Endodermal cell (in vitro differentiated cells): ENCODE data around the gene BACH2. TPM values are rescaled to one million over a fixed set of nuclear protein-coding genes. Genes with fewer than 3 reads are reported as not detected.

Experiments
- DNase-seq: peaks from one replicate; pipeline ENCODE4 v3.0.0-alpha.2; 2017
- H3K27ac ChIP-seq: 2 replicates; pipeline ENCODE4 v1.5.1; 2013; ENCODE audit warnings: mild to moderate bottlenecking, low read depth, low read length, moderate library complexity
- H3K27me3 ChIP-seq: 2 replicates; pipeline ENCODE4 v1.6.1; 2013; ENCODE audit warnings: mild to moderate bottlenecking, low read length, moderate library complexity; ENCODE audit not compliant: insufficient read depth, control insufficient read depth, poor library complexity, severe bottlenecking
- H3K36me3 ChIP-seq: 2 replicates; pipeline ENCODE4 v1.7.0; 2013; ENCODE audit warnings: mild to moderate bottlenecking, low read length, moderate library complexity; ENCODE audit not compliant: control insufficient read depth, insufficient read depth
- H3K4me1 ChIP-seq: one replicate; pipeline ENCODE4 v1.7.0; 2013; ENCODE audit warnings: low read length; ENCODE audit not compliant: control insufficient read depth, insufficient read depth
- H3K4me3 ChIP-seq: 2 replicates; pipeline ENCODE4 v1.5.1; 2013; ENCODE audit warnings: mild to moderate bottlenecking, low read length, moderate library complexity
- H3K9ac ChIP-seq: 2 replicates; pipeline ENCODE4 v1.6.1; 2013; ENCODE audit warnings: mild to moderate bottlenecking, low read length, moderate library complexity; ENCODE audit not compliant: poor library complexity, severe bottlenecking; ENCODE audit errors: extremely low read depth
- H3K9me3 ChIP-seq: 2 replicates; pipeline ENCODE4 v1.6.1; 2013; ENCODE audit warnings: mild to moderate bottlenecking, low read length, moderate library complexity; ENCODE audit not compliant: control insufficient read depth
- H3K27ac Mint-ChIP-seq: 2 replicates; pipeline ENCODE4 v1.8.0; 2020; ENCODE audit warnings: mixed read lengths
- H3K27me3 Mint-ChIP-seq: 2 replicates; pipeline ENCODE4 v1.8.0; 2021; ENCODE audit warnings: mild to moderate bottlenecking, mixed read lengths; ENCODE audit not compliant: insufficient read depth
- H3K36me3 Mint-ChIP-seq: 2 replicates; pipeline ENCODE4 v1.8.0; 2020; ENCODE audit warnings: low read depth, mixed read lengths
- H3K4me1 Mint-ChIP-seq: 2 replicates; pipeline ENCODE4 v1.8.0; 2020; ENCODE audit warnings: mixed read lengths
- H3K4me3 Mint-ChIP-seq: 2 replicates; pipeline ENCODE4 v1.8.0; 2020; ENCODE audit warnings: mild to moderate bottlenecking, moderate library complexity, mixed read lengths
- H3K9me3 Mint-ChIP-seq: 2 replicates; pipeline ENCODE4 v1.8.0; 2020; ENCODE audit warnings: mild to moderate bottlenecking, mixed read lengths
- CTCF ChIP-seq: fragments of 200-600 bp; sonication (generic); conservative IDR thresholded peaks from 2 replicates; pipeline ENCODE4 v1.5.0; 2021; ENCODE audit warnings: antibody characterized with exemption, mild to moderate bottlenecking
- WGBS, 2 experiments: methylation state at CpG; one replicate each; pipeline versions ENCODE4 v1.1.5 to v1.1.7; 2013; ENCODE audit warnings: missing lambda C conversion rate in 2 of 2, mixed read lengths in 1 of 2; ENCODE audit not compliant: insufficient coverage in 1 of 2, insufficient read length in 1 of 2; 5-methylcytosine and 5-hydroxymethylcytosine counted together
- total RNA-seq, 2 donors: library from RNA; stranded (reverse); fragmentation: NEBNext Ultra II Directional in 1 of 2; extraction: Animal tissue kit (Norgen Biotek cat#: 25700) in 1 of 2; gene quantifications; 2 replicates in 1 of 2; 3 replicates in 1 of 2; pipeline ENCODE4 v1.2.1, GENCODE V29; 2021

Gene BACH2
- total RNA-seq, 2 donors from 2014 or later, result 11.0 to 22.3 TPM

- no peak overlapping the region for H3K27ac Mint-ChIP-seq
- H3K4me1 Mint-ChIP-seq, result peaks cover 14% of the 10 kb centered on the region
Measured at GRCh38 chr6:89950446-89950845, 346.2 kb downstream of the BACH2 start.

DNA sequence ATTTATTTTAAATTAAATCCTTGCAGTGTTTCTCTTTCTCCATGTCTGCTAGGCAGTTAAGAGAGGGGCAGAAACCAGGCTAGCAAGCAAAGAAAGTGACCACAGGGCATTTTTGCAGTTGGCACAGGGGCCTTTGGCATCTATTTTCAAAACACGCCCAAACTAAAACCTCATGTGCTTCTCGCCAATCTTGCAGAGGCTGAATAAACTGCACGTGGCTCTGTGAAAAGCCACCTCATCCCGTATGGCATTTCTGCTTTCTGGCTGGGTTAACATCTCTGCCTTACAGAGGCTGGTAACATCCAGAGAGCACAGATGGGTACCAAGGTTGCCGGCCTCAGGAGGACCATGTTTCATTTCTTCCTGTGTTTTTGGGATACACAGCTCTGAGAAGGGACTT is 347.8 kb downstream of the BACH2 start:
- no peaks in the 10 kb centered on the region for H3K27me3 Mint-ChIP-seq
- WGBS, 2 experiments, result 92 to 93% methylated on average over 5 of the region's 5 CpGs
- H3K9me3 ChIP-seq, result no peaks in the 10 kb centered on the region
- H3K4me1 ChIP-seq, result peaks cover 6% of the 10 kb centered on the region
- H3K27ac ChIP-seq, result no peak overlapping the region
- H3K4me1 Mint-ChIP-seq, result peaks cover 14% of the 10 kb centered on the region
- no peak overlapping the region for H3K4me3 Mint-ChIP-seq
- no peak overlapping the region for H3K9ac ChIP-seq
- H3K4me3 ChIP-seq, result no peak overlapping the region
- DNase-seq, result no peak
- TF ChIP-seq CTCF, result no peak
- no peaks in the 10 kb centered on the region for H3K9me3 Mint-ChIP-seq
- H3K27me3 ChIP-seq, result no peaks in the 10 kb centered on the region
- H3K27ac Mint-ChIP-seq, result no peak overlapping the region
- H3K36me3 Mint-ChIP-seq, result peaks cover 21% of the 10 kb centered on the region
- H3K36me3 ChIP-seq, result peaks cover 22% of the 10 kb centered on the region

More at GRCh38 chr6:89950446-89950845, 346.2 kb downstream of the BACH2 start:
- Histone ChIP-seq H3K27me3 (no peaks in the 10 kb centered on the region), H3K4me3 (no peak overlapping the region), H3K9me3 (no peaks in the 10 kb centered on the region), H3K36me3 (peaks cover 22% of the 10 kb centered on the region), H3K4me1 (peaks cover 6% of the 10 kb centered on the region), H3K27ac (no peak overlapping the region), H3K9ac (no peak overlapping the region)
- no peaks in the 10 kb centered on the region for H3K27me3 Mint-ChIP-seq
- H3K9me3 Mint-ChIP-seq, result no peaks in the 10 kb centered on the region
- DNase-seq, result no peak
- 97% methylated on average over 6 to 17 of the region's 17 CpGs for WGBS, 2 experiments
- H3K36me3 Mint-ChIP-seq, result peaks cover 21% of the 10 kb centered on the region
- TF ChIP-seq CTCF, result no peak
- H3K4me3 Mint-ChIP-seq, result no peak overlapping the region

- H3K9me3 ChIP-seq, result no peaks in the 10 kb centered on the region
- peaks cover 12% of the 10 kb centered on the region for H3K36me3 ChIP-seq
- no peak overlapping the region for H3K9ac ChIP-seq
- H3K36me3 Mint-ChIP-seq, result peaks cover 12% of the 10 kb centered on the region
- no peak overlapping the region for H3K27ac ChIP-seq
- H3K4me3 Mint-ChIP-seq, result no peak overlapping the region
- H3K4me1 ChIP-seq, result no peaks in the 10 kb centered on the region
- peaks cover 13% of the 10 kb centered on the region for H3K4me1 Mint-ChIP-seq
- no peak overlapping the region for H3K4me3 ChIP-seq
- no peaks in the 10 kb centered on the region for H3K27me3 Mint-ChIP-seq
- WGBS, 2 experiments, result 78 to 100% methylated on average over 1 of the region's 1 CpG
- DNase-seq, result no peak
- H3K27ac Mint-ChIP-seq, result no peak overlapping the region
- TF ChIP-seq CTCF, result peak; percentile 70
- H3K9me3 Mint-ChIP-seq, result no peaks in the 10 kb centered on the region
- no peaks in the 10 kb centered on the region for H3K27me3 ChIP-seq
Measured at GRCh38 chr6:89944826-89945407, 351.7 kb downstream of the BACH2 start.
